HCT116 (cell line): ENCODE data around the gene PPRC1. TPM values are rescaled to one million over a fixed set of nuclear protein-coding genes. Genes with fewer than 3 reads are reported as not detected.

Experiments
- ATAC-seq: fragments of 200-7000 bp; cut with Tn5 transposase; 2 replicates; pipeline ENCODE4 v1.9.1; 2020; ENCODE audit warnings: mild to moderate bottlenecking, moderate library complexity
- BruUV-seq: library from RNA; stranded (reverse); fragments of 400-500 nt; replicated peaks from 2 replicates; lab custom pipeline; 2021; lab: Mats Ljungman, UMichigan
- CTCF ChIA-PET: fragments of 300-600 bp; sonication (Branson Sonifier 250); formaldehyde crosslinking; loops from one replicate; lab custom pipeline; 2021; ENCODE audit warnings: antibody characterized with exemption; lab: Charles Lee
- POLR2A ChIA-PET: fragments of 300-600, 350-600 bp; sonication (Branson Sonifier 250); formaldehyde crosslinking; loops from one replicate; lab custom pipeline; 2021; ENCODE audit warnings: antibody characterized with exemption; lab: Charles Lee
- RAD21 ChIA-PET, 2 experiments: fragments of 300-600 bp; sonication (Branson Sonifier 250); formaldehyde crosslinking; loops; one replicate each; lab custom pipeline; 2023; ENCODE audit warnings: low total read pairs in 2 of 2; ENCODE audit not compliant: uncharacterized antibody in 2 of 2, unreplicated experiment in 2 of 2, low non-redundant PET in 1 of 2; lab: Charles Lee
- DNase-seq: peaks from one replicate; pipeline ENCODE4 v3.0.0-alpha.2; 2010; ENCODE audit warnings: low read depth, low spot score
- H2AFZ ChIP-seq: fragments of 200-600 bp; shearing (Covaris generic), sonication (generic); 2 replicates; pipeline ENCODE4 v1.6.1; 2017; ENCODE audit warnings: low read depth, mixed run types, mixed read lengths, antibody characterized with exemption, low read length; ENCODE audit not compliant: poor library complexity, severe bottlenecking
- H3K27ac ChIP-seq: 2 replicates; pipeline ENCODE4 v1.5.1; 2012; ENCODE audit warnings: low read depth, low read length
- H3K27me3 ChIP-seq: fragments of 200-600 bp; sonication (generic); 2 replicates; pipeline ENCODE4 v1.6.1; 2016; ENCODE audit warnings: mixed run types, low read length, mixed read lengths; ENCODE audit not compliant: insufficient read depth
- H3K36me3 ChIP-seq, 2 experiments: fragments of 200-500 bp in 1 of 2; fragments of 200-600 bp in 1 of 2; sonication (Bioruptor generic) in 1 of 2; sonication (generic) in 1 of 2; 2 replicates each; pipeline versions ENCODE4 v1.5.1 to v1.6.1; 2014 to 2016; ENCODE audit warnings: low read length in 2 of 2, inconsistent platforms in 1 of 2, mixed read lengths in 1 of 2, mixed run types in 1 of 2; ENCODE audit not compliant: insufficient read depth in 2 of 2, control insufficient read depth in 1 of 2
- H3K4me1 ChIP-seq, 2 experiments: fragments of 200-600 bp in 1 of 2; sonication (generic) in 1 of 2; 2 replicates each; pipeline versions ENCODE4 v1.5.1 to v1.6.1; 2012 to 2017; ENCODE audit warnings: low read length in 2 of 2, inconsistent platforms in 1 of 2, mild to moderate bottlenecking in 1 of 2, mixed read lengths in 1 of 2, mixed run types in 1 of 2, moderate library complexity in 1 of 2; ENCODE audit not compliant: insufficient read depth in 2 of 2, control insufficient read depth in 1 of 2
- H3K4me2 ChIP-seq: fragments of 200-600 bp; sonication (generic); 2 replicates; pipeline ENCODE4 v1.6.1; 2017; ENCODE audit warnings: mixed run types, low read length, mixed read lengths
- H3K4me3 ChIP-seq, 2 experiments: fragments of 200-600 bp in 1 of 2; sonication (generic) in 1 of 2; replicated peaks in 1 of 2; 2 replicates each; pipeline ENCODE4 v1.5.1; 2011 to 2016; ENCODE audit warnings: low read length in 2 of 2, control low read depth in 1 of 2, low read depth in 1 of 2, mild to moderate bottlenecking in 1 of 2, mixed read lengths in 1 of 2, mixed run types in 1 of 2
- H3K79me2 ChIP-seq: fragments of 200-600 bp; sonication (generic); 2 replicates; pipeline ENCODE4 v1.6.1; 2017; ENCODE audit warnings: mild to moderate bottlenecking, mixed run types, low read length, moderate library complexity, mixed read lengths; ENCODE audit not compliant: insufficient read depth
- H3K9ac ChIP-seq: fragments of 200-600 bp; sonication (generic); 2 replicates; pipeline ENCODE4 v1.6.1; 2016; ENCODE audit warnings: low read length, mixed read lengths
- H3K9me2 ChIP-seq: fragments of 200-600 bp; sonication (generic), shearing (Covaris generic); 2 replicates; pipeline ENCODE4 v1.6.1; 2017; ENCODE audit warnings: mixed run types, mild to moderate bottlenecking, moderate library complexity; ENCODE audit not compliant: insufficient read depth
- H3K9me3 ChIP-seq, 2 experiments: fragments of 200-500 bp in 1 of 2; fragments of 200-600 bp in 1 of 2; sonication (Bioruptor generic) in 1 of 2; sonication (generic) in 1 of 2; 2 replicates each; pipeline ENCODE4 v1.6.1; 2014 to 2017; ENCODE audit warnings: low read length in 2 of 2, mixed read lengths in 2 of 2, inconsistent platforms in 1 of 2, low read depth in 1 of 2, mild to moderate bottlenecking in 1 of 2, mixed run types in 1 of 2, moderate library complexity in 1 of 2; ENCODE audit not compliant: control insufficient read depth in 1 of 2, insufficient read depth in 1 of 2
- H4K20me1 ChIP-seq: fragments of 200-600 bp; sonication (generic), shearing (Covaris generic); 2 replicates; pipeline ENCODE4 v1.6.1; 2017; ENCODE audit warnings: mixed run types, mild to moderate bottlenecking, moderate library complexity; ENCODE audit not compliant: insufficient read depth
- CBX3 ChIP-seq: IDR thresholded peaks from 2 replicates; pipeline ENCODE4 v1.6.1; 2012; ENCODE audit warnings: low read depth
- CEBPB ChIP-seq: IDR thresholded peaks from 2 replicates; pipeline ENCODE4 v1.6.1; 2012; ENCODE audit warnings: low read depth
- EGR1 ChIP-seq: IDR thresholded peaks from 2 replicates; pipeline ENCODE4 v1.6.1; 2012; ENCODE audit warnings: low read depth
- EZH2 ChIP-seq: fragments of 200-600 bp; sonication (generic); IDR thresholded peaks from 2 replicates; pipeline ENCODE4 v1.6.1; 2017; ENCODE audit warnings: antibody characterized with exemption, mixed run types
- MAX ChIP-seq: IDR thresholded peaks from 2 replicates; pipeline ENCODE4 v1.6.1; 2012
- REST ChIP-seq: IDR thresholded peaks from 2 replicates; pipeline ENCODE4 v1.6.1; 2012; ENCODE audit warnings: low read depth
- ZFX ChIP-seq: fragments of 450-650 bp; IDR thresholded peaks from 2 replicates; pipeline ENCODE4 v1.6.1; 2017
- ZNF274 ChIP-seq: fragments of 200-500 bp; sonication (Bioruptor generic); IDR thresholded peaks from 2 replicates; pipeline ENCODE4 v1.6.1; 2014; ENCODE audit warnings: mild to moderate bottlenecking, low read depth, low read length, inconsistent platforms
- intact Hi-C: fragments of 100-400 bp; cut with micrococcal nuclease; formaldehyde crosslinking; loops from 2 replicates; pipeline ENCODE4 v1.10.0; 2022
- total RNA-seq: library from RNA; stranded (reverse); gene quantifications from one replicate; pipeline ENCODE4 v1.2.1, GENCODE V29; 2021; ENCODE audit not compliant: unreplicated experiment
- TF ChIP-seq, protein P1 (sequence below), 3 experiments: fragments of 200-600 bp in 1 of 3; sonication (generic) in 1 of 3; IDR thresholded peaks in 2 of 3; conservative IDR thresholded peaks in 1 of 3; 2 replicates each; pipeline ENCODE4 v1.5.1; 2012 to 2017; ENCODE audit warnings: low read depth in 2 of 3, low read length in 2 of 3, antibody characterized with exemption in 1 of 3, borderline replicate concordance in 1 of 3, control low read depth in 1 of 3, mild to moderate bottlenecking in 1 of 3, mixed read lengths in 1 of 3, mixed run types in 1 of 3, moderate library complexity in 1 of 3; ENCODE audit not compliant: insufficient read depth in 1 of 3

PPRC1 gene
- total RNA-seq, 1 experiment from 2014 or later, result 93.0 TPM

DNA sequence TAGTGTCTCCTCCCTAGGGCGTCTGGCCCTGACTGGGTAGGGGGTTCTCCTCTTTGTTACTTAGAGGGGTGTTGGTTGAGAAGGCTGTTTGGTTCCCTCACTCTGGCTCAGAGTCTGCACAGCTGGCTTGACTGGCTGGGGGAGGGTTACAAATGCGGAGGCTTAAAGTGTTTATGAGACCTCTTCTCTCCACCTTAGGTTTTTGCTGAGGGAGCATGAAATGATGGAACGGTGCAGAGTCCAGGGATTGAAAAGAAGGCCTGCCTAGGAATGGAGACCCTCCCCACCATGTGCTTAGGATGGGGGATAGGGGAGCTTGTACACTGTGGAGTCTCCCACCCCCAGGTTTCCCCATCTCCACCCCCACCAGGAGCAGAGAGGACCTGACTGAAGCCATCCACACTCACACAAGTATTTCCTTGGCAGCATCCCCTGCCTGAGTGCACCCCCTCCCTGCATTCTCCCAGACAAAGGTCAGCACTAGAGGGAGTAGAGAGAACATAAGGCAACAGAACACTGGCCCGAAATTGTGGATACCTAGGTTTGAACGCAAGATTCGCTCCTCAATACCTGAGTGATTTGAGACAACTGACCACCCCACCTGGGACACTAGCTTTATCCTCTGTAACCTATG is 11.0 kb upstream of the PPRC1 start:
- no TSS peak for BruUV-seq
- CTCF ChIA-PET, result interaction anchor here (1.0 kb wide), 1 partner anchor 15 kb away, joined by 3 read pairs; no protein-coding TSS in a partner anchor
- no peak overlapping the region for H2AFZ ChIP-seq
- H3K4me2 ChIP-seq, result peak overlapping the region; percentile 93; the same call in 1 of the 2 replicates
- POLR2A ChIA-PET, result no interaction called here
- RAD21 ChIA-PET, result no interaction called here
- intact Hi-C loops, result no loop called here
- H3K9me3 ChIP-seq, result no peaks in the 10 kb centered on the region
- H4K20me1 ChIP-seq, result no peaks in the 10 kb centered on the region
- H3K9ac ChIP-seq, result no peak overlapping the region
- H3K79me2 ChIP-seq, result peaks cover 25% of the 10 kb centered on the region
- H3K4me1 ChIP-seq, result peaks cover 36 to 54% of the 10 kb centered on the region in 2 experiments
- no peak overlapping the region for H3K4me3 ChIP-seq
- H3K27me3 ChIP-seq, result no peaks in the 10 kb centered on the region
- ATAC-seq, result no peak
- TF ChIP-seq ZNF274 (no peak), CBX3 (no peak), EZH2 (no peak), ZFX (no peak), EGR1 (no peak), MAX (no peak), REST (no peak), CEBPB (no peak)
- TF ChIP-seq, protein P1, sequence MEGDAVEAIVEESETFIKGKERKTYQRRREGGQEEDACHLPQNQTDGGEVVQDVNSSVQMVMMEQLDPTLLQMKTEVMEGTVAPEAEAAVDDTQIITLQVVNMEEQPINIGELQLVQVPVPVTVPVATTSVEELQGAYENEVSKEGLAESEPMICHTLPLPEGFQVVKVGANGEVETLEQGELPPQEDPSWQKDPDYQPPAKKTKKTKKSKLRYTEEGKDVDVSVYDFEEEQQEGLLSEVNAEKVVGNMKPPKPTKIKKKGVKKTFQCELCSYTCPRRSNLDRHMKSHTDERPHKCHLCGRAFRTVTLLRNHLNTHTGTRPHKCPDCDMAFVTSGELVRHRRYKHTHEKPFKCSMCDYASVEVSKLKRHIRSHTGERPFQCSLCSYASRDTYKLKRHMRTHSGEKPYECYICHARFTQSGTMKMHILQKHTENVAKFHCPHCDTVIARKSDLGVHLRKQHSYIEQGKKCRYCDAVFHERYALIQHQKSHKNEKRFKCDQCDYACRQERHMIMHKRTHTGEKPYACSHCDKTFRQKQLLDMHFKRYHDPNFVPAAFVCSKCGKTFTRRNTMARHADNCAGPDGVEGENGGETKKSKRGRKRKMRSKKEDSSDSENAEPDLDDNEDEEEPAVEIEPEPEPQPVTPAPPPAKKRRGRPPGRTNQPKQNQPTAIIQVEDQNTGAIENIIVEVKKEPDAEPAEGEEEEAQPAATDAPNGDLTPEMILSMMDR (IDR thresholded peaks at IDR 0.05 in 2 of 3, conservative IDR thresholded peaks at IDR 0.05 in 1 of 3; ENCODE audit: borderline replicate concordance in 1 of 3, insufficient read depth in 1 of 3, low read depth in 2 of 3, low read length in 2 of 3), result peak in 1 of 3 experiments; percentile 24; a peak in 2 of 6 replicates
- TF ChIP-seq, all 23 proteins: peak for 1
- DNase-seq, result no peak
- no peaks in the 10 kb centered on the region for H3K9me2 ChIP-seq
- no peak overlapping the region for H3K27ac ChIP-seq
- no peaks in the 10 kb centered on the region for H3K36me3 ChIP-seq
